Measurements from ENCODE around the gene KCNH4. TPM values are rescaled to one million over a fixed set of nuclear protein-coding genes. Genes with fewer than 3 reads are reported as not detected.

KCNH4 gene
- total and polyA plus RNA-seq, 2 of the 13 experiments (the other 11 are each of a cell fraction or from before 2014, with no cell fraction given), result 0.01 to 0.09 TPM

GRCh38 chr17:42118545-42118944 is 62.4 kb downstream of the KCNH4 start (continued):
- TF ChIP-seq MAX (IDR thresholded peaks at IDR 0.05) (no peak), BCLAF1 (IDR thresholded peaks at IDR 0.05) (no peak), ZNF251 (CRISPR knock-in tag; IDR thresholded peaks at IDR 0.05) (no peak), RFX5 (IDR thresholded peaks at IDR 0.05; ENCODE audit: low read depth, low read length) (no peak), PHF5A (CRISPR knock-in tag; IDR thresholded peaks at IDR 0.05; ENCODE audit: low read depth, unreplicated experiment) (no peak), RAD21 (CRISPR knock-in tag; IDR thresholded peaks at IDR 0.05) (peak; percentile 53), FIP1L1 (IDR thresholded peaks at IDR 0.05; ENCODE audit: borderline replicate concordance, insufficient read depth, low read depth, low read length) (no peak), FOXM1 (CRISPR knock-in tag; IDR thresholded peaks at IDR 0.05) (no peak), XRCC5 (optimal IDR thresholded peaks at IDR 0.05; ENCODE audit: low read length) (peak; percentile 81), ZGPAT (CRISPR knock-in tag; IDR thresholded peaks at IDR 0.05) (no peak)

Data from HepG2 (cell line).